Adrenal gland (tissue), 12 donors: ENCODE results near the gene PDCD7. TPM values are rescaled to one million over a fixed set of nuclear protein-coding genes. Genes with fewer than 3 reads are reported as not detected.
"Not testable (repeated sequence)": the region's sequence is repeated elsewhere in the genome, so short reads cannot be mapped to it uniquely, and the experiment has no call there.

ENCODE experiments used
- DNase-seq, 7 donors: peaks; one replicate each; pipeline ENCODE4 v3.0.0-alpha.2; 2019 to 2020
- H3K27ac ChIP-seq, 5 donors: fragments of 200-600 bp; sonication (generic) in 4 of 5; 1 replicate in 3 of 5; 2 replicates in 2 of 5; pipeline versions ENCODE4 v1.5.1 to v1.8.0; 2016 to 2020; ENCODE audit warnings: mild to moderate bottlenecking in 1 of 5
- H3K27me3 ChIP-seq: fragments of 200-600 bp; 2 replicates; pipeline ENCODE4 v1.8.0; 2021
- H3K36me3 ChIP-seq, 2 donors: fragments of 200-600 bp; replicated peaks in 1 of 2; 1 replicate in 1 of 2; 2 replicates in 1 of 2; pipeline versions ENCODE4 v1.5.1 to v1.8.0; 2018 to 2022
- H3K4me1 ChIP-seq, 2 donors: fragments of 200-600 bp; replicated peaks in 1 of 2; 1 replicate in 1 of 2; 2 replicates in 1 of 2; pipeline versions ENCODE4 v1.5.1 to v1.8.0; 2018 to 2021
- H3K4me3 ChIP-seq, 4 donors: fragments of 200-600 bp; sonication (generic) in 3 of 4; one replicate each; pipeline ENCODE4 v1.5.1; 2016 to 2018
- H3K9me3 ChIP-seq, 3 donors: fragments of 200-600 bp; sonication (generic) in 1 of 3; replicated peaks in 1 of 3; 1 replicate in 2 of 3; 2 replicates in 1 of 3; pipeline versions ENCODE4 v1.5.1 to v1.8.0; 2016 to 2021
- CTCF ChIP-seq, 6 experiments: fragments of 450-650 bp in 4 of 6; fragments of 200-600 bp in 2 of 6; sonication (generic) in 1 of 6; IDR thresholded peaks; 1 replicate in 5 of 6; 2 replicates in 1 of 6; pipeline versions ENCODE4 v1.5.1 to v1.8.0; 2016 to 2021; ENCODE audit warnings: antibody characterized with exemption in 6 of 6, mild to moderate bottlenecking in 2 of 6, moderate library complexity in 1 of 6
- POLR2A ChIP-seq, 2 donors: fragments of 450-650 bp; IDR thresholded peaks; one replicate each; pipeline ENCODE4 v1.6.1; 2017; ENCODE audit warnings: antibody characterized with exemption in 2 of 2, mild to moderate bottlenecking in 2 of 2, moderate library complexity in 1 of 2
- WGBS, 4 donors: extraction: QIAGEN DNeasy Blood & Tissue Kit in 2 of 4; methylation state at CpG; one replicate each; pipeline versions ENCODE4 v1.1.5 to v1.1.7; 2013 to 2017; 5-methylcytosine and 5-hydroxymethylcytosine counted together
- intact Hi-C, 2 donors: fragments of 100-400 bp; cut with DNase I; formaldehyde crosslinking; loops; one replicate each; pipeline versions ENCODE4 v1.14.1 to v1.15.0; 2022 to 2023
- polyA plus RNA-seq, 3 donors: library from polyadenylated mRNA; stranded (reverse); fragments of 200-250 nt in 2 of 3; fragments of 350-450 nt in 1 of 3; fragmentation: Illumina TruSeq in 1 of 3; extraction: RNeasy Lipid Tissue Mini Kit (QIAGEN cat#74804) in 1 of 3; gene quantifications; one replicate each; pipeline ENCODE4 v1.2.3, GENCODE V29; 2013 to 2014
- total RNA-seq, 9 donors: library from RNA; depleted of rRNA in 4 of 9; stranded (reverse); fragments of >200 nt in 4 of 9; fragments of 120-200 nt in 1 of 9; fragmentation: NEBNext Ultra II Directional in 1 of 9; extraction: Animal tissue kit (Norgen Biotek cat#: 25700) in 1 of 9; gene quantifications; one replicate each; pipeline versions ENCODE4 v1.1.0 to v1.2.4, GENCODE V29; 2013 to 2023
- donor health status: healthy with polysubstance abuse.
- donor health status: Bipolar disorder and iron deficiency.
- donor health status: DM: yes; HTN: yes; CAD: no.
- donor health status: DM: no; HTN: no; CAD: no.
- donor health status: DM: no; HTN: no; CAD: no.
- donor health status: DM: yes; HTN: yes; CAD: no.

PDCD7 gene
- total and polyA plus RNA-seq, 12 donors, result 9.8 to 121 (median 18.9) TPM

GRCh38 chr15:65076486-65077290, 56.9 kb downstream of the PDCD7 start, which contains the start of gene KBTBD13:
KBTBD13 (plus strand) TSS chr15:65076746; CDS start chr15:65076816, 70 bp downstream.
- Histone ChIP-seq H3K9me3 (no peaks in the 10 kb centered on the region), H3K4me1 (peaks cover 0 to under 1% of the 10 kb centered on the region in 2 donors), H3K4me3 (no peak within 1 kb of the TSS), H3K27ac (no peak within 1 kb of the TSS), H3K27me3 (peaks cover 18% of the 10 kb centered on the region), H3K36me3 (no peaks in the 10 kb centered on the region)
- 59 to 93% (median 73%) methylated on average over 3 to 73 of the region's 73 CpGs for WGBS, 4 donors
- no peak for DNase-seq
- no peak for TF ChIP-seq POLR2A (IDR thresholded peaks at IDR 0.05)
- no peak for TF ChIP-seq CTCF (IDR thresholded peaks at IDR 0.05)
- intact Hi-C loops, result no loop called here

GRCh38 chr15:65075607-65076395, 57.8 kb downstream of the PDCD7 start:
- H3K4me1 ChIP-seq, H3K27ac ChIP-seq, H3K9me3 ChIP-seq, DNase-seq, intact Hi-C loops, H3K36me3 ChIP-seq, H3K4me3 ChIP-seq: not testable (repeated sequence)
- WGBS, 4 donors, result 59 to 75% (median 74%) methylated on average over 11 to 12 of the region's 12 CpGs
- peaks cover 18% of the 10 kb centered on the region for H3K27me3 ChIP-seq

GRCh38 chr15:65074946-65075345, 58.7 kb downstream of the PDCD7 start:
- intact Hi-C loops, H3K9me3 ChIP-seq, DNase-seq, H3K36me3 ChIP-seq, H3K27ac ChIP-seq, H3K4me3 ChIP-seq: not testable (repeated sequence)
- H3K4me1 ChIP-seq, result peaks cover 0 to 14% of the 10 kb centered on the region in 2 donors
- WGBS, 4 donors, result 88 to 100% (median 94%) methylated on average over 5 to 16 of the region's 22 CpGs; no CpG with 5 or more reads in 1 of the 4 donors
- H3K27me3 ChIP-seq, result peaks cover 18% of the 10 kb centered on the region

- 84 to 96% (median 90%) methylated on average over 3 of the region's 3 CpGs for WGBS, 4 donors
- H3K27ac ChIP-seq, result peak overlapping the region in 1 of 5 donors; percentile 3
- intact Hi-C loops, result no loop called here
- H3K4me3 ChIP-seq, result no peak overlapping the region
- no peaks in the 10 kb centered on the region for H3K9me3 ChIP-seq
- DNase-seq, result no peak
- TF ChIP-seq POLR2A (IDR thresholded peaks at IDR 0.05) (no peak), CTCF (IDR thresholded peaks at IDR 0.05) (no peak)
- peaks cover 0 to 14% of the 10 kb centered on the region in 2 donors for H3K4me1 ChIP-seq
- no peaks in the 10 kb centered on the region for H3K36me3 ChIP-seq
- H3K27me3 ChIP-seq, result peaks cover 17% of the 10 kb centered on the region
These were observed 61.0 kb downstream of the PDCD7 start for GRCh38 chr15:65072617-65073016.

GRCh38 chr15:65072027-65072426, 61.6 kb downstream of the PDCD7 start:
- Histone ChIP-seq H3K4me1 (peaks cover 0 to 14% of the 10 kb centered on the region in 2 donors), H3K27me3 (peaks cover 17% of the 10 kb centered on the region), H3K9me3 (no peaks in the 10 kb centered on the region), H3K27ac (peak overlapping the region in 1 of 5 donors; percentile 3), H3K36me3 (no peaks in the 10 kb centered on the region), H3K4me3 (no peak overlapping the region)
- intact Hi-C loops, result no loop called here
- TF ChIP-seq POLR2A (IDR thresholded peaks at IDR 0.05) (no peak), CTCF (IDR thresholded peaks at IDR 0.05) (no peak)
- DNase-seq, result peak in 6 of 7 donors; percentile 59 to 78 (median 71)
- WGBS, 4 donors, result 50 to 83% (median 55%) methylated on average over 1 of the region's 1 CpG
